ENCODE results near the gene RALGPS2.

DNA sequence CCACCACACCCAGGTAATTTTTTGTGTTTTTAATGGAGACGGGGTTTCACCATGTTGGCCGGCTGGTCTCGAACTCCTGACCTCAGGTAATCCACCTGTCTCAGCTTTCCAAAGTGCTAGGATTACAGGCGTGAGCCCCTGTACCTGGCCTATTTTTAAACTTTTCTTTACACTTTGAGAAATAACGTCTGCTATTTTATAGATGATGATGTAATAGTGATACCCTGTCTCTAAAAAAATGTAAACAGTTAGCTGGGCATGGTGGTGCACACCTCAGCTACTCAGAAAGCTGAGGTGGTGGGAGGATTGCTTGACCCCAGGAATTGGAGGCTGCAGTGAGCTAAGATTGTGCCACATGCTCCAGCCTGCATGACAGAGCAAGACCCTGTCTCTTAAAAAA, 47.9 kb downstream of the RALGPS2 start:
- TF ChIP-seq EZH2 (IDR thresholded peaks at IDR 0.05; ENCODE audit: low read depth, unreplicated experiment) (no peak), JUNB (IDR thresholded peaks at IDR 0.05; ENCODE audit: unreplicated experiment) (no peak), CREB1 (CRISPR knock-in tag; IDR thresholded peaks at IDR 0.05; ENCODE audit: low read depth) (no peak), EZH2phosphoT487 (IDR thresholded peaks at IDR 0.05; ENCODE audit: unreplicated experiment) (no peak), ZNF114 (CRISPR knock-in tag; IDR thresholded peaks at IDR 0.05) (no peak)
- TF ChIP-seq, protein P1, sequence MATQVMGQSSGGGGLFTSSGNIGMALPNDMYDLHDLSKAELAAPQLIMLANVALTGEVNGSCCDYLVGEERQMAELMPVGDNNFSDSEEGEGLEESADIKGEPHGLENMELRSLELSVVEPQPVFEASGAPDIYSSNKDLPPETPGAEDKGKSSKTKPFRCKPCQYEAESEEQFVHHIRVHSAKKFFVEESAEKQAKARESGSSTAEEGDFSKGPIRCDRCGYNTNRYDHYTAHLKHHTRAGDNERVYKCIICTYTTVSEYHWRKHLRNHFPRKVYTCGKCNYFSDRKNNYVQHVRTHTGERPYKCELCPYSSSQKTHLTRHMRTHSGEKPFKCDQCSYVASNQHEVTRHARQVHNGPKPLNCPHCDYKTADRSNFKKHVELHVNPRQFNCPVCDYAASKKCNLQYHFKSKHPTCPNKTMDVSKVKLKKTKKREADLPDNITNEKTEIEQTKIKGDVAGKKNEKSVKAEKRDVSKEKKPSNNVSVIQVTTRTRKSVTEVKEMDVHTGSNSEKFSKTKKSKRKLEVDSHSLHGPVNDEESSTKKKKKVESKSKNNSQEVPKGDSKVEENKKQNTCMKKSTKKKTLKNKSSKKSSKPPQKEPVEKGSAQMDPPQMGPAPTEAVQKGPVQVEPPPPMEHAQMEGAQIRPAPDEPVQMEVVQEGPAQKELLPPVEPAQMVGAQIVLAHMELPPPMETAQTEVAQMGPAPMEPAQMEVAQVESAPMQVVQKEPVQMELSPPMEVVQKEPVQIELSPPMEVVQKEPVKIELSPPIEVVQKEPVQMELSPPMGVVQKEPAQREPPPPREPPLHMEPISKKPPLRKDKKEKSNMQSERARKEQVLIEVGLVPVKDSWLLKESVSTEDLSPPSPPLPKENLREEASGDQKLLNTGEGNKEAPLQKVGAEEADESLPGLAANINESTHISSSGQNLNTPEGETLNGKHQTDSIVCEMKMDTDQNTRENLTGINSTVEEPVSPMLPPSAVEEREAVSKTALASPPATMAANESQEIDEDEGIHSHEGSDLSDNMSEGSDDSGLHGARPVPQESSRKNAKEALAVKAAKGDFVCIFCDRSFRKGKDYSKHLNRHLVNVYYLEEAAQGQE (IDR thresholded peaks at IDR 0.05; ENCODE audit: unreplicated experiment) = no peak
- TF ChIP-seq, protein P2, sequence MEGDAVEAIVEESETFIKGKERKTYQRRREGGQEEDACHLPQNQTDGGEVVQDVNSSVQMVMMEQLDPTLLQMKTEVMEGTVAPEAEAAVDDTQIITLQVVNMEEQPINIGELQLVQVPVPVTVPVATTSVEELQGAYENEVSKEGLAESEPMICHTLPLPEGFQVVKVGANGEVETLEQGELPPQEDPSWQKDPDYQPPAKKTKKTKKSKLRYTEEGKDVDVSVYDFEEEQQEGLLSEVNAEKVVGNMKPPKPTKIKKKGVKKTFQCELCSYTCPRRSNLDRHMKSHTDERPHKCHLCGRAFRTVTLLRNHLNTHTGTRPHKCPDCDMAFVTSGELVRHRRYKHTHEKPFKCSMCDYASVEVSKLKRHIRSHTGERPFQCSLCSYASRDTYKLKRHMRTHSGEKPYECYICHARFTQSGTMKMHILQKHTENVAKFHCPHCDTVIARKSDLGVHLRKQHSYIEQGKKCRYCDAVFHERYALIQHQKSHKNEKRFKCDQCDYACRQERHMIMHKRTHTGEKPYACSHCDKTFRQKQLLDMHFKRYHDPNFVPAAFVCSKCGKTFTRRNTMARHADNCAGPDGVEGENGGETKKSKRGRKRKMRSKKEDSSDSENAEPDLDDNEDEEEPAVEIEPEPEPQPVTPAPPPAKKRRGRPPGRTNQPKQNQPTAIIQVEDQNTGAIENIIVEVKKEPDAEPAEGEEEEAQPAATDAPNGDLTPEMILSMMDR (conservative IDR thresholded peaks at IDR 0.05; ENCODE audit: low read depth in 2 of 2) = no peak
- TF ChIP-seq, protein P3, sequence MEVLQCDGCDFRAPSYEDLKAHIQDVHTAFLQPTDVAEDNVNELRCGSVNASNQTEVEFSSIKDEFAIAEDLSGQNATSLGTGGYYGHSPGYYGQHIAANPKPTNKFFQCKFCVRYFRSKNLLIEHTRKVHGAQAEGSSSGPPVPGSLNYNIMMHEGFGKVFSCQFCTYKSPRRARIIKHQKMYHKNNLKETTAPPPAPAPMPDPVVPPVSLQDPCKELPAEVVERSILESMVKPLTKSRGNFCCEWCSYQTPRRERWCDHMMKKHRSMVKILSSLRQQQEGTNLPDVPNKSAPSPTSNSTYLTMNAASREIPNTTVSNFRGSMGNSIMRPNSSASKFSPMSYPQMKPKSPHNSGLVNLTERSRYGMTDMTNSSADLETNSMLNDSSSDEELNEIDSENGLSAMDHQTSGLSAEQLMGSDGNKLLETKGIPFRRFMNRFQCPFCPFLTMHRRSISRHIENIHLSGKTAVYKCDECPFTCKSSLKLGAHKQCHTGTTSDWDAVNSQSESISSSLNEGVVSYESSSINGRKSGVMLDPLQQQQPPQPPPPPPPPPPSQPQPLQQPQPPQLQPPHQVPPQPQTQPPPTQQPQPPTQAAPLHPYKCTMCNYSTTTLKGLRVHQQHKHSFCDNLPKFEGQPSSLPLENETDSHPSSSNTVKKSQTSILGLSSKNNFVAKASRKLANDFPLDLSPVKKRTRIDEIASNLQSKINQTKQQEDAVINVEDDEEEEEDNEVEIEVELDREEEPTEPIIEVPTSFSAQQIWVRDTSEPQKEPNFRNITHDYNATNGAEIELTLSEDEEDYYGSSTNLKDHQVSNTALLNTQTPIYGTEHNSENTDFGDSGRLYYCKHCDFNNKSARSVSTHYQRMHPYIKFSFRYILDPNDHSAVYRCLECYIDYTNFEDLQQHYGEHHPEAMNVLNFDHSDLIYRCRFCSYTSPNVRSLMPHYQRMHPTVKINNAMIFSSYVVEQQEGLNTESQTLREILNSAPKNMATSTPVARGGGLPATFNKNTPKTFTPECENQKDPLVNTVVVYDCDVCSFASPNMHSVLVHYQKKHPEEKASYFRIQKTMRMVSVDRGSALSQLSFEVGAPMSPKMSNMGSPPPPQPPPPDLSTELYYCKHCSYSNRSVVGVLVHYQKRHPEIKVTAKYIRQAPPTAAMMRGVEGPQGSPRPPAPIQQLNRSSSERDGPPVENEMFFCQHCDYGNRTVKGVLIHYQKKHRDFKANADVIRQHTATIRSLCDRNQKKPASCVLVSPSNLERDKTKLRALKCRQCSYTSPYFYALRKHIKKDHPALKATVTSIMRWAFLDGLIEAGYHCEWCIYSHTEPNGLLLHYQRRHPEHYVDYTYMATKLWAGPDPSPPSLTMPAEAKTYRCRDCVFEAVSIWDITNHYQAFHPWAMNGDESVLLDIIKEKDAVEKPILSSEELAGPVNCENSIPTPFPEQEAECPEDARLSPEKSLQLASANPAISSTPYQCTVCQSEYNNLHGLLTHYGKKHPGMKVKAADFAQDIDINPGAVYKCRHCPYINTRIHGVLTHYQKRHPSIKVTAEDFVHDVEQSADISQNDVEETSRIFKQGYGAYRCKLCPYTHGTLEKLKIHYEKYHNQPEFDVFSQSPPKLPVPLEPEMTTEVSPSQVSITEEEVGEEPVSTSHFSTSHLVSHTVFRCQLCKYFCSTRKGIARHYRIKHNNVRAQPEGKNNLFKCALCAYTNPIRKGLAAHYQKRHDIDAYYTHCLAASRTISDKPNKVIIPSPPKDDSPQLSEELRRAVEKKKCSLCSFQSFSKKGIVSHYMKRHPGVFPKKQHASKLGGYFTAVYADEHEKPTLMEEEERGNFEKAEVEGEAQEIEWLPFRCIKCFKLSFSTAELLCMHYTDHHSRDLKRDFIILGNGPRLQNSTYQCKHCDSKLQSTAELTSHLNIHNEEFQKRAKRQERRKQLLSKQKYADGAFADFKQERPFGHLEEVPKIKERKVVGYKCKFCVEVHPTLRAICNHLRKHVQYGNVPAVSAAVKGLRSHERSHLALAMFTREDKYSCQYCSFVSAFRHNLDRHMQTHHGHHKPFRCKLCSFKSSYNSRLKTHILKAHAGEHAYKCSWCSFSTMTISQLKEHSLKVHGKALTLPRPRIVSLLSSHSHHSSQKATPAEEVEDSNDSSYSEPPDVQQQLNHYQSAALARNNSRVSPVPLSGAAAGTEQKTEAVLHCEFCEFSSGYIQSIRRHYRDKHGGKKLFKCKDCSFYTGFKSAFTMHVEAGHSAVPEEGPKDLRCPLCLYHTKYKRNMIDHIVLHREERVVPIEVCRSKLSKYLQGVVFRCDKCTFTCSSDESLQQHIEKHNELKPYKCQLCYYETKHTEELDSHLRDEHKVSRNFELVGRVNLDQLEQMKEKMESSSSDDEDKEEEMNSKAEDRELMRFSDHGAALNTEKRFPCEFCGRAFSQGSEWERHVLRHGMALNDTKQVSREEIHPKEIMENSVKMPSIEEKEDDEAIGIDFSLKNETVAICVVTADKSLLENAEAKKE (CRISPR knock-in tag; IDR thresholded peaks at IDR 0.05) = no peak
- TF ChIP-seq, protein P4, sequence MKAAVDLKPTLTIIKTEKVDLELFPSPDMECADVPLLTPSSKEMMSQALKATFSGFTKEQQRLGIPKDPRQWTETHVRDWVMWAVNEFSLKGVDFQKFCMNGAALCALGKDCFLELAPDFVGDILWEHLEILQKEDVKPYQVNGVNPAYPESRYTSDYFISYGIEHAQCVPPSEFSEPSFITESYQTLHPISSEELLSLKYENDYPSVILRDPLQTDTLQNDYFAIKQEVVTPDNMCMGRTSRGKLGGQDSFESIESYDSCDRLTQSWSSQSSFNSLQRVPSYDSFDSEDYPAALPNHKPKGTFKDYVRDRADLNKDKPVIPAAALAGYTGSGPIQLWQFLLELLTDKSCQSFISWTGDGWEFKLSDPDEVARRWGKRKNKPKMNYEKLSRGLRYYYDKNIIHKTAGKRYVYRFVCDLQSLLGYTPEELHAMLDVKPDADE (IDR thresholded peaks at IDR 0.05) = no peak

All from GM23338 (cell line).